ENCODE results near the gene VPS50. TPM values are rescaled to one million over a fixed set of nuclear protein-coding genes. Genes with fewer than 3 reads are reported as not detected.
"Not testable (repeated sequence)": the region's sequence is repeated elsewhere in the genome, so short reads cannot be mapped to it uniquely, and the experiment has no call there.

VPS50 gene
- total and polyA plus RNA-seq, 4 donors = 4.0 to 18.2 (median 11.9) TPM

DNA sequence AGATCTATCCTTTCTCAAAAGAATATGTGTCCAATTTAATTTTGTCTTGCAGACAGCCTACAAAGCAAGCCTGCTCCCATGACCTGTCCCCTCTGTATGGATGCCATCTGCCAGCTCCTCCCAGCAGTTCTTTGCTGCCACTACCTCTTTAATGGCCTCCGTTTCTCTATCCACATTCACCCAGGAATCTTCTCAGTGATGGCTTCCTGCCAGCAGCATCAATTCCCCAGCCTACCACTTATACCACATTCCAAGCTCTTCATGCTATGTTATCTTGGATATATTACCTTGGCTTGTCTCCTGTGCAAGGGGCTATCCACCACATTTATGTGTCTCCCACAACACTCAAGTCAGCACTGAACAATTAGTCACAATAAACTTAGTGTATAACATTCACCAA is 133.2 kb downstream of the VPS50 start:
- Histone ChIP-seq H3K27ac (ENCODE audit: low read depth in 1 of 2, low read length in 2 of 2) (no peak overlapping the region), H3K4me1 (ENCODE audit: control insufficient read depth in 4 of 4, insufficient read depth in 4 of 4, low read length in 3 of 4) (no peaks in the 10 kb centered on the region), H3K9ac (ENCODE audit: low read depth in 1 of 2, low read length in 2 of 2) (no peak overlapping the region), H3K36me3 (ENCODE audit: control insufficient read depth in 4 of 4, insufficient read depth in 3 of 4, low read depth in 1 of 4, low read length in 3 of 4) (no peaks in the 10 kb centered on the region), H3K9me3 (ENCODE audit: control insufficient read depth in 4 of 4, low read length in 3 of 4) (no peaks in the 10 kb centered on the region), H3K4me3 (ENCODE audit: low read depth in 1 of 3, low read length in 3 of 3) (no peak overlapping the region), H3K27me3 (ENCODE audit: control insufficient read depth in 4 of 4, insufficient read depth in 4 of 4, low read length in 3 of 4) (no peaks in the 10 kb centered on the region)
- no peak for DNase-seq (ENCODE audit: low spot score)
- 75% methylated on average over 1 of the region's 1 CpG for WGBS
- TF ChIP-seq RAD21 (IDR thresholded peaks at IDR 0.05) (no peak), RXRA (IDR thresholded peaks at IDR 0.05) (no peak), YY1 (IDR thresholded peaks at IDR 0.05) (no peak), NR2F2 (IDR thresholded peaks at IDR 0.05) (no peak)
- TF ChIP-seq, protein P1, sequence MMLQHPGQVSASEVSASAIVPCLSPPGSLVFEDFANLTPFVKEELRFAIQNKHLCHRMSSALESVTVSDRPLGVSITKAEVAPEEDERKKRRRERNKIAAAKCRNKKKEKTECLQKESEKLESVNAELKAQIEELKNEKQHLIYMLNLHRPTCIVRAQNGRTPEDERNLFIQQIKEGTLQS (IDR thresholded peaks at IDR 0.05) = no peak

DNA sequence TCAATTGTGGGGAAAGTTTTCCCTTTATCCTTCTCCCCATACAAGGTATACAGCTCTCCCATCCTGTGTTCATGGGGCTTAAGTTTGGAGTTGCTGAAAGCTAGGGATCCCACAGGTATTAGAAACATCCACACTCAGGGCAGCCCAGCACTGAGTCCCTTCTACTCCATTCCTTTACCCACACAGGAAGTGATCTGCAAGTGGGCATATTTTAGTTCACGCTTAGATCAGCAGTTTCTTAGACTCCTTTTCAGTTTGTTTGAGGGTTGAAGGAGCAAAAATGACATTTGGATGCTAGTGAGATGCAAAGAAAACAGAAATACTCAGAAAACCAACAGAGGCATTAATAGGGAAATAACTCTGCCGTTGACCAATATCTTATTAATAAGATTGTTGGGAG is 134.7 kb downstream of the VPS50 start:
- Histone ChIP-seq H3K9ac (ENCODE audit: low read depth in 1 of 2, low read length in 2 of 2) (no peak overlapping the region), H3K9me3 (ENCODE audit: control insufficient read depth in 4 of 4, low read length in 3 of 4) (no peaks in the 10 kb centered on the region), H3K4me1 (ENCODE audit: control insufficient read depth in 4 of 4, insufficient read depth in 4 of 4, low read length in 3 of 4) (no peaks in the 10 kb centered on the region), H3K27ac (ENCODE audit: low read depth in 1 of 2, low read length in 2 of 2) (no peak overlapping the region), H3K27me3 (ENCODE audit: control insufficient read depth in 4 of 4, insufficient read depth in 4 of 4, low read length in 3 of 4) (no peaks in the 10 kb centered on the region), H3K36me3 (ENCODE audit: control insufficient read depth in 4 of 4, insufficient read depth in 3 of 4, low read depth in 1 of 4, low read length in 3 of 4) (no peaks in the 10 kb centered on the region), H3K4me3 (ENCODE audit: low read depth in 1 of 3, low read length in 3 of 3) (no peak overlapping the region)
- no peak for TF ChIP-seq HNF4G (IDR thresholded peaks at IDR 0.05)
- no peak for TF ChIP-seq SP1 (IDR thresholded peaks at IDR 0.05)
- TF ChIP-seq EGR1 (IDR thresholded peaks at IDR 0.05; ENCODE audit: low read depth in 2 of 2) = no peak
- no peak for DNase-seq (ENCODE audit: low spot score)
- WGBS = 93% methylated on average over 2 of the region's 2 CpGs

DNA sequence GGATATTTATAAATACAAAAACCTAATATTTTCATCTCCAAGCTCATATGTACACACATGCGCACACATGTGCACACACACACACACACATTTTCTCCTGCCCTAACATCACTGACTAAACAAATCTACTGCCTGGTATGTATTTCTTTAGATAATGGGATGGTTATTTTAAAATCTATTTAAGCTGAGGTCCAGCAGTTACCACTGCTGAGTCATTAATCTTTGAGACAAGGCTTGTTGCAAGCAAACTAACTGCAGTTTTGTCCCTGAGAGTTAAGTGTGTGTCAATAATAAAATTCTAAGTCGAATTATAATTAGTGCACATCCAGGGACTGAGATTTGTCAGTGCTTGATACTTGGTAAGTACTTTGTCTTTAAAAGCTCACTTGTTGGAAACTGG is 135.1 kb downstream of the VPS50 start:
- no peaks in the 10 kb centered on the region for H3K27me3 ChIP-seq (ENCODE audit: control insufficient read depth in 4 of 4, insufficient read depth in 4 of 4, low read length in 3 of 4)
- H3K27ac ChIP-seq (ENCODE audit: low read depth in 1 of 2, low read length in 2 of 2) = no peak overlapping the region
- no peak overlapping the region for H3K9ac ChIP-seq (ENCODE audit: low read depth in 1 of 2, low read length in 2 of 2)
- no peaks in the 10 kb centered on the region for H3K4me1 ChIP-seq (ENCODE audit: control insufficient read depth in 4 of 4, insufficient read depth in 4 of 4, low read length in 3 of 4)
- no peak for DNase-seq (ENCODE audit: low spot score)
- no peaks in the 10 kb centered on the region for H3K36me3 ChIP-seq (ENCODE audit: control insufficient read depth in 4 of 4, insufficient read depth in 3 of 4, low read depth in 1 of 4, low read length in 3 of 4)
- H3K9me3 ChIP-seq (ENCODE audit: control insufficient read depth in 4 of 4, low read length in 3 of 4) = no peaks in the 10 kb centered on the region
- TF ChIP-seq, protein P2, sequence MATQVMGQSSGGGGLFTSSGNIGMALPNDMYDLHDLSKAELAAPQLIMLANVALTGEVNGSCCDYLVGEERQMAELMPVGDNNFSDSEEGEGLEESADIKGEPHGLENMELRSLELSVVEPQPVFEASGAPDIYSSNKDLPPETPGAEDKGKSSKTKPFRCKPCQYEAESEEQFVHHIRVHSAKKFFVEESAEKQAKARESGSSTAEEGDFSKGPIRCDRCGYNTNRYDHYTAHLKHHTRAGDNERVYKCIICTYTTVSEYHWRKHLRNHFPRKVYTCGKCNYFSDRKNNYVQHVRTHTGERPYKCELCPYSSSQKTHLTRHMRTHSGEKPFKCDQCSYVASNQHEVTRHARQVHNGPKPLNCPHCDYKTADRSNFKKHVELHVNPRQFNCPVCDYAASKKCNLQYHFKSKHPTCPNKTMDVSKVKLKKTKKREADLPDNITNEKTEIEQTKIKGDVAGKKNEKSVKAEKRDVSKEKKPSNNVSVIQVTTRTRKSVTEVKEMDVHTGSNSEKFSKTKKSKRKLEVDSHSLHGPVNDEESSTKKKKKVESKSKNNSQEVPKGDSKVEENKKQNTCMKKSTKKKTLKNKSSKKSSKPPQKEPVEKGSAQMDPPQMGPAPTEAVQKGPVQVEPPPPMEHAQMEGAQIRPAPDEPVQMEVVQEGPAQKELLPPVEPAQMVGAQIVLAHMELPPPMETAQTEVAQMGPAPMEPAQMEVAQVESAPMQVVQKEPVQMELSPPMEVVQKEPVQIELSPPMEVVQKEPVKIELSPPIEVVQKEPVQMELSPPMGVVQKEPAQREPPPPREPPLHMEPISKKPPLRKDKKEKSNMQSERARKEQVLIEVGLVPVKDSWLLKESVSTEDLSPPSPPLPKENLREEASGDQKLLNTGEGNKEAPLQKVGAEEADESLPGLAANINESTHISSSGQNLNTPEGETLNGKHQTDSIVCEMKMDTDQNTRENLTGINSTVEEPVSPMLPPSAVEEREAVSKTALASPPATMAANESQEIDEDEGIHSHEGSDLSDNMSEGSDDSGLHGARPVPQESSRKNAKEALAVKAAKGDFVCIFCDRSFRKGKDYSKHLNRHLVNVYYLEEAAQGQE (IDR thresholded peaks at IDR 0.05) = no peak
- no peak for TF ChIP-seq EGR1 (IDR thresholded peaks at IDR 0.05; ENCODE audit: low read depth in 2 of 2)
- TF ChIP-seq FOXA1 (IDR thresholded peaks at IDR 0.05) = no peak
- no peak for TF ChIP-seq HNF4G (IDR thresholded peaks at IDR 0.05)
- TF ChIP-seq NR2F2 (IDR thresholded peaks at IDR 0.05) = no peak
- no peak overlapping the region for H3K4me3 ChIP-seq (ENCODE audit: low read depth in 1 of 3, low read length in 3 of 3)
- WGBS = 62% methylated on average over 2 of the region's 2 CpGs

DNA sequence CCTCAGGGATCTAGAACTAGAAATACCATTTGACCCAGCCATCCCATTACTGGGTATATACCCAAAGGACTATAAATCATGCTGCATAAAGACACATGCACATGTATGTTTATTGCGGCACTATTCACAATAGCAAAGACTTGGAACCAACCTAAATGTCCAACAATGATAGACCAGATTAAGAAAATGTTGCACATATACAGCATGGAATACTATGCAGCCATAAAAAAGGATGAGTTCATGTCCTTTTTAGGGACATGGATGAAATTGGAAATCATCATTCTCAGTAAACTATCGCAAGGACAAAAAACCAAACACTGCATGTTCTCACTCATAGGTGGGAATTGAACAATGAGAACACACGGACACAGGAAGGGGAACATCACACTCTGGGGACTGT is 138.8 kb downstream of the VPS50 start:
- not testable (repeated sequence) for H3K4me1 ChIP-seq (ENCODE audit: control insufficient read depth in 4 of 4, insufficient read depth in 4 of 4, low read length in 3 of 4); H3K4me3 ChIP-seq (ENCODE audit: low read depth in 1 of 3, low read length in 3 of 3)
- 62% methylated on average over 3 of the region's 3 CpGs for WGBS

More for the DNA sequence above, 138.8 kb downstream of the VPS50 start:
- not testable (repeated sequence) for H3K9ac ChIP-seq (ENCODE audit: low read depth in 1 of 2, low read length in 2 of 2); H3K36me3 ChIP-seq (ENCODE audit: control insufficient read depth in 4 of 4, insufficient read depth in 3 of 4, low read depth in 1 of 4, low read length in 3 of 4); H3K9me3 ChIP-seq (ENCODE audit: control insufficient read depth in 4 of 4, low read length in 3 of 4); DNase-seq (ENCODE audit: low spot score); H3K27ac ChIP-seq (ENCODE audit: low read depth in 1 of 2, low read length in 2 of 2); H3K27me3 ChIP-seq (ENCODE audit: control insufficient read depth in 4 of 4, insufficient read depth in 4 of 4, low read length in 3 of 4)

Data from liver (tissue), 9 donors.